Astrocyte (in vitro differentiated cells and primary cell): ENCODE measurements around the gene NCKAP5L. TPM values are rescaled to one million over a fixed set of nuclear protein-coding genes. Genes with fewer than 3 reads are reported as not detected.

Source experiments
- DNase-seq: peaks from one replicate; pipeline ENCODE4 v3.0.0-alpha.2; 2010; ENCODE audit warnings: low read depth
- FAIRE-seq: peaks from 2 replicates; lab custom pipeline; 2011; peaks lifted over from hg19 to GRCh38; lab: Jason Lieb, UNC
- H2AFZ ChIP-seq: 2 replicates; pipeline ENCODE4 v1.6.0; 2012; ENCODE audit warnings: low read depth, low read length, inconsistent platforms
- H3K27ac ChIP-seq: 2 replicates; pipeline ENCODE4 v1.5.1; 2011; ENCODE audit warnings: low read depth, low read length, inconsistent platforms
- H3K27me3 ChIP-seq: 2 replicates; pipeline ENCODE4 v1.6.0; 2011; ENCODE audit warnings: low read length, inconsistent platforms; ENCODE audit not compliant: insufficient read depth
- H3K36me3 ChIP-seq: 2 replicates; pipeline ENCODE4 v1.5.1; 2011; ENCODE audit warnings: low read length, inconsistent platforms; ENCODE audit not compliant: insufficient read depth
- H3K4me1 ChIP-seq: 2 replicates; pipeline ENCODE4 v1.5.1; 2011; ENCODE audit warnings: low read length, inconsistent platforms; ENCODE audit not compliant: insufficient read depth
- H3K4me2 ChIP-seq: 2 replicates; pipeline ENCODE4 v1.6.0; 2012; ENCODE audit warnings: low read length, inconsistent platforms
- H3K4me3 ChIP-seq: 2 replicates; pipeline ENCODE4 v1.5.1; 2011; ENCODE audit warnings: low read depth, mild to moderate bottlenecking, low read length, inconsistent platforms; ENCODE audit not compliant: insufficient read depth
- H3K79me2 ChIP-seq: 2 replicates; pipeline ENCODE4 v1.6.0; 2012; ENCODE audit warnings: mild to moderate bottlenecking, low read length, inconsistent platforms; ENCODE audit not compliant: insufficient read depth
- H3K9ac ChIP-seq: 2 replicates; pipeline ENCODE4 v1.6.0; 2012; ENCODE audit warnings: mild to moderate bottlenecking, low read length, inconsistent platforms
- H3K9me3 ChIP-seq: 2 replicates; pipeline ENCODE4 v1.5.1; 2012; ENCODE audit warnings: low read depth, mild to moderate bottlenecking, low read length, inconsistent platforms; ENCODE audit not compliant: insufficient read depth
- H4K20me1 ChIP-seq: 2 replicates; pipeline ENCODE4 v1.6.0; 2012; ENCODE audit warnings: low read length, inconsistent platforms; ENCODE audit not compliant: insufficient read depth
- H3K27ac Mint-ChIP-seq: one replicate; pipeline ENCODE4 v1.8.0; 2021; ENCODE audit warnings: mild to moderate bottlenecking, mixed read lengths; ENCODE audit not compliant: unreplicated experiment
- H3K27me3 Mint-ChIP-seq: one replicate; pipeline ENCODE4 v1.8.0; 2021; ENCODE audit warnings: low read depth, mixed read lengths; ENCODE audit not compliant: unreplicated experiment
- H3K36me3 Mint-ChIP-seq: one replicate; pipeline ENCODE4 v1.8.0; 2021; ENCODE audit warnings: low read depth, mixed read lengths; ENCODE audit not compliant: unreplicated experiment
- H3K4me1 Mint-ChIP-seq: one replicate; pipeline ENCODE4 v1.8.0; 2021; ENCODE audit warnings: low read depth, mixed read lengths; ENCODE audit not compliant: unreplicated experiment
- H3K4me3 Mint-ChIP-seq: one replicate; pipeline ENCODE4 v1.8.0; 2021; ENCODE audit warnings: mild to moderate bottlenecking, moderate library complexity, mixed read lengths; ENCODE audit not compliant: unreplicated experiment
- H3K9me3 Mint-ChIP-seq: one replicate; pipeline ENCODE4 v1.8.0; 2021; ENCODE audit warnings: mild to moderate bottlenecking, mixed read lengths; ENCODE audit not compliant: unreplicated experiment
- CTCF ChIP-seq: IDR thresholded peaks from 2 replicates; pipeline ENCODE4 v1.5.1; 2011; ENCODE audit warnings: low read depth, mild to moderate bottlenecking, inconsistent platforms, low read length, moderate library complexity; ENCODE audit not compliant: insufficient read depth
- EZH2 ChIP-seq: IDR thresholded peaks from 2 replicates; pipeline ENCODE4 v1.6.1; 2012; ENCODE audit warnings: mild to moderate bottlenecking, low read length, inconsistent platforms; ENCODE audit not compliant: insufficient read depth
- total RNA-seq: library from RNA; stranded (reverse); gene quantifications from 2 replicates; pipeline ENCODE4 v1.2.1, GENCODE V29; 2021

Gene NCKAP5L
- total RNA-seq, 1 donor from 2014 or later, result 59.5 TPM

GRCh38 chr12:49809906-49810389 is 18.3 kb downstream of the NCKAP5L start:
- no peak for DNase-seq

GRCh38 chr12:49809381-49809905 is 18.8 kb downstream of the NCKAP5L start:
- peak; percentile 10 for DNase-seq
- FAIRE-seq, result no peak
- H3K79me2 ChIP-seq, result peaks cover 72% of the 10 kb centered on the region
- peak overlapping the region; percentile 50 for H3K4me2 ChIP-seq
- no peak overlapping the region for H3K4me3 ChIP-seq
- peaks cover 16% of the 10 kb centered on the region for H3K4me1 ChIP-seq
- Mint-ChIP-seq H3K4me1 (peaks cover 56% of the 10 kb centered on the region), H3K4me3 (peak overlapping the region; percentile 65), H3K27me3 (no peaks in the 10 kb centered on the region), H3K9me3 (no peaks in the 10 kb centered on the region), H3K36me3 (peaks cover 29% of the 10 kb centered on the region), H3K27ac (peak overlapping the region; percentile 93)
- peaks cover 85% of the 10 kb centered on the region for H4K20me1 ChIP-seq
- H3K36me3 ChIP-seq, result peaks cover 9% of the 10 kb centered on the region
- TF ChIP-seq EZH2, result no peak
- TF ChIP-seq CTCF, result no peak
- H3K9ac ChIP-seq, result peak overlapping the region; percentile 19
- H2AFZ ChIP-seq, result no peak overlapping the region
- H3K27ac ChIP-seq, result no peak overlapping the region
- H3K9me3 ChIP-seq, result no peaks in the 10 kb centered on the region
- no peaks in the 10 kb centered on the region for H3K27me3 ChIP-seq

More at GRCh38 chr12:49809906-49810389, 18.3 kb downstream of the NCKAP5L start:
- FAIRE-seq, result no peak
- H3K9me3 Mint-ChIP-seq, result no peaks in the 10 kb centered on the region
- H4K20me1 ChIP-seq, result peaks cover 85% of the 10 kb centered on the region
- H3K4me1 ChIP-seq, result peaks cover 16% of the 10 kb centered on the region
- no peaks in the 10 kb centered on the region for H3K27me3 ChIP-seq
- H3K27me3 Mint-ChIP-seq, result no peaks in the 10 kb centered on the region
- peak overlapping the region; percentile 50 for H3K4me2 ChIP-seq
- H3K4me3 Mint-ChIP-seq, result peak overlapping the region; percentile 65
- peak overlapping the region; percentile 93 for H3K27ac Mint-ChIP-seq
- peaks cover 5% of the 10 kb centered on the region for H3K36me3 ChIP-seq
- H3K36me3 Mint-ChIP-seq, result peaks cover 31% of the 10 kb centered on the region
- no peaks in the 10 kb centered on the region for H3K9me3 ChIP-seq
- H3K27ac ChIP-seq, result no peak overlapping the region
- H3K4me3 ChIP-seq, result no peak overlapping the region
- H3K79me2 ChIP-seq, result peaks cover 76% of the 10 kb centered on the region
- TF ChIP-seq EZH2 (no peak), CTCF (no peak)
- peak overlapping the region; percentile 19 for H3K9ac ChIP-seq
- no peak overlapping the region for H2AFZ ChIP-seq
- peaks cover 56% of the 10 kb centered on the region for H3K4me1 Mint-ChIP-seq

GRCh38 chr12:49808686-49809380 is 19.4 kb downstream of the NCKAP5L start:
- TF ChIP-seq CTCF (no peak), EZH2 (no peak)
- peaks cover 16% of the 10 kb centered on the region for H3K4me1 ChIP-seq
- H2AFZ ChIP-seq, result no peak overlapping the region
- peak overlapping the region; percentile 93 for H3K27ac Mint-ChIP-seq
- H3K9me3 Mint-ChIP-seq, result no peaks in the 10 kb centered on the region
- H3K27me3 ChIP-seq, result no peaks in the 10 kb centered on the region
- H3K36me3 Mint-ChIP-seq, result peaks cover 28% of the 10 kb centered on the region
- H3K4me1 Mint-ChIP-seq, result peaks cover 56% of the 10 kb centered on the region
- H3K27me3 Mint-ChIP-seq, result no peaks in the 10 kb centered on the region
- FAIRE-seq, result no peak
- H3K9me3 ChIP-seq, result no peaks in the 10 kb centered on the region
- peak overlapping the region; percentile 18 for H3K27ac ChIP-seq
- peak overlapping the region; percentile 19 for H3K9ac ChIP-seq
- H3K4me2 ChIP-seq, result peak overlapping the region; percentile 50
- peak; percentile 18 for DNase-seq
- H3K4me3 ChIP-seq, result no peak overlapping the region
- peaks cover 90% of the 10 kb centered on the region for H4K20me1 ChIP-seq
- peaks cover 72% of the 10 kb centered on the region for H3K79me2 ChIP-seq
- no peak overlapping the region for H3K4me3 Mint-ChIP-seq
- peaks cover 16% of the 10 kb centered on the region for H3K36me3 ChIP-seq
